GM19023 (cell line): ENCODE results near the gene JMJD7.
"Not testable (repeated sequence)": the region's sequence is repeated elsewhere in the genome, so short reads cannot be mapped to it uniquely, and the experiment has no call there.

Experiments
- ATAC-seq: cut with Tn5 transposase; IDR thresholded peaks from one replicate; pipeline ENCODE4 v1.9.1; 2021; ENCODE audit warnings: mild to moderate bottlenecking, moderate library complexity; ENCODE audit not compliant: unreplicated experiment

The JMJD7 gene

GRCh38 chr15:41819455-41820050 lies 8.3 kb upstream of the JMJD7 start:
- no peak for ATAC-seq

GRCh38 chr15:41820791-41821423 lies 7.0 kb upstream of the JMJD7 start:
- no peak for ATAC-seq

- ATAC-seq: no peak
Measured at GRCh38 chr15:41821831-41822230, 6.1 kb upstream of the JMJD7 start.

DNA sequence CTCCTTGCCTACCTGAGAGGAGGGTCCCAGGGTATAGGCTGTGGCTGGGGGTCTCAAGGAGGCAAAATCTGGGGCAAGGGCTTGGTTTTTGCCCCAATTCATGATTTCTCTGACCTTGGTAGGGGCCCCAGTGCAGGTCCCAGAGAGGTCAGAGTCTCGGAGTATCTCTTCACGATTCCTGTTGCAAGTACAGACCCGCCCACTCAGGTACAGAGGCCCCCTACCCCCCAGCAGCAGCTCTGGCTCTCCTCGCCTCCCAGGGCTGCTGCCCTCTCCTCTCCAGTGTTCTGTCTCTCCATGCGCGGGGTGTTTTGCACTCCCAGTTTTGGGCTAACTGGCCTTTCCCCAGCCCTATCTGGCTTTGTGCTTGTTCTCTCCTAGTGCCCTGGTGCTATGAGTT lies 5.4 kb upstream of the JMJD7 start:
- ATAC-seq: no peak

- ATAC-seq: no peak
Measured at GRCh38 chr15:41822957-41823356, 4.9 kb upstream of the JMJD7 start.

- ATAC-seq: no peak
Measured at GRCh38 chr15:41823502-41823901, 4.4 kb upstream of the JMJD7 start.

DNA sequence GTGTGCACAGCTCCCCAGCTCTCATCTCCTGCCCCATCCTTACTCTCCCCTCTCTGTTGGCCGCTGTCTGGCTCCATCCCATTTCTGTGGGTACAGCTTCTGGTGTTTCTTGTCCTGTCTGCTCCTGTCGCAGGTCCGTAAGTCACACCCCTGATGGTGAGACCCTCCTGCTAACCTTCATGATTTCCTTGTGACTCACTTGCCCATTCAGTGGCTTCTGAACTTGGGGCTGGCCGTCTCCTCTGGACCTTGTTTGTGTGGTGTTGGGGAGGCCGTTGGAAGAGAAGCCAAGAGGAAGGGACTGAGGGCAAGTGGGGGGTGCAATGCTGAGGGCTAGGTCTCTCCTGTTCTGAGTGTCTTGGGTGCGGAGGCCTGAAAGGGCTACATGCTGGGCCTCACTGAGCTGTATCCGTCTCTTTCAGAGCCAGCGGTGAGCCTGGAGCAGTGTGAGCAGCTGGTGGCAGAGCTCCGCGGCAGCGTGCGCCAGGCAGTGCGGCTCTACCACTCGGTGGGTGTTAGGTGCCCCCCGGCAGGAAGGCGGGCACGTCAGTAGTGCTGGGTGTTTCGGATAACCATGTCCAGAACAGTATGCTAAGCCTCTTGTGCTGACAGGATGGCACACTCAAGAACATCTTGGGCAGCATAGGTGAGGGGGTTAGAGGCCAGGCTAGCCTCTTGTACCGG lies 3.7 kb upstream of the JMJD7 start:
- ATAC-seq: no peak

DNA sequence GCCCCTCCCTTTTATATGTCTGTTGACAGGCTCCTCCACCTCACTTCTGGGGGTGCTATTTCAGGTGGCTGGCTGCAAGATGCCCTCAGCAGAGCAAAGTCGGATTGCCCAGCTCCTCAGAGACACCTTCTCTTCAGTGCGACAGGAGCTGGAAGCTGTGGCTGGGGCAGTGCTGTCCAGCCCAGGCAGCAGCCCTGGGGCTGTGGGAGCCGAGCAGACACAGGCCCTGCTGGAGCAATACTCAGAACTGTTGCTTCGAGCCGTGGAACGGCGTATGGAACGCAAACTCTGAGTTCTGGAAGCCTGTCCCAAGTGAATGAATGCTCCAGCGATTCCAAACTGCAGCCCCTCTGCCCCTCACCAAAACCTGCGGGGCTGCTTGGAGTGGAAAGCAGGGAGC lies 2.7 kb upstream of the JMJD7 start:
- no peak for ATAC-seq

GRCh38 chr15:41825572-41826535 lies 2.0 kb upstream of the JMJD7 start:
- no peak for ATAC-seq

DNA sequence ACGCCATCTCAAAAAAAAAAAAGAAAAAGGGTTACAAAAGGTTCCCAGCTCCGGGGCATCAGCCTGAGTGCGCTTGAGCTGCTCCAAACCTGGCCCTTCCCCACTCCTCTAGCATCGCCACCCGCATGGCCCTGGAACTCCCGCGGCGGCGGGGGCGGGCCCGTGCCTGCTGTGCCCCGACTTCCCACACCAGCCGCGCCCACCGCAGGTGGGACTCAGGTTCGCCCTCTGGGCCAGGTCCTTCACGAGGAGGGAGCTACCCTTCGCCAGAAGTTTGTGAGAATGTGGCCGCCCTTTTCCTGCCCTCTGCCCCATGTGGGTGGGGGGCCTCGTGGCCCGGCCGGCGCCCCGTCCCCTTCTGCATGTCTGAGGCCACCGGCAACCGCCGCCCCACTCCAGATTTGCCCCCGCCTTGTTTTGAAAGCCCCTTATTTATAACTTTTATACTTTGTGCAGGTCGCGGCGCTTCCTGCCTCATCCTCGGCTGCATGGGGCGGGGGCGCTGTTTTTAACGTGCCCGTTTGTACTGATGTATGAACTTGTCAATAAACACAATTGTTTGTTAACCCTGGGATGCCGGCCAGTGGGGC lies 507 bp upstream of the JMJD7 start:
- peak; percentile 10 for ATAC-seq

GRCh38 chr15:41828807-41829141 lies 882 bp downstream of the JMJD7 start:
- ATAC-seq: no peak

- ATAC-seq: no peak
Measured at GRCh38 chr15:41829959-41830646, 2.2 kb downstream of the JMJD7 start.

GRCh38 chr15:41831291-41831690 lies 3.4 kb downstream of the JMJD7 start:
- ATAC-seq: not testable (repeated sequence)

DNA sequence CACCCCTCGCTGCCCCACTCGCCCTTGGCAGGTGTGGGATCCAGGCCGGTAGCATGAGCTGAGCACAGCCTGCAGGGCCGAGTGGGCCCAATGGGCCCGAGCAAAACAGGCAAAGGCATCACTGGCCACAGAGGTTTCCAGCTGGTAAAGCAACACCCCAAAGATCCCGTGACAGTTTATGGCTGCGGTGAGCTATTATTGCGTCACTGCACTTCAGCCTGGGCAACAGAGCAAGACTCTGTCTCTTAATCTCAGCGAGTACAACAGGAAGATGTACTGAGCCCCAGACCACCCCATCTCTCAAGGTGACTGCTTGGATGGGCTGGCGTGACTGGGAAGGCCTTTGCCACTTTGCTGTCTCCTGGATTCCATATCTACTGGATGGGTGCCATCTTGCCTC lies 4.3 kb downstream of the JMJD7 start:
- ATAC-seq: no peak

GRCh38 chr15:41832875-41833274 lies 5.0 kb downstream of the JMJD7 start:
- ATAC-seq: no peak

DNA sequence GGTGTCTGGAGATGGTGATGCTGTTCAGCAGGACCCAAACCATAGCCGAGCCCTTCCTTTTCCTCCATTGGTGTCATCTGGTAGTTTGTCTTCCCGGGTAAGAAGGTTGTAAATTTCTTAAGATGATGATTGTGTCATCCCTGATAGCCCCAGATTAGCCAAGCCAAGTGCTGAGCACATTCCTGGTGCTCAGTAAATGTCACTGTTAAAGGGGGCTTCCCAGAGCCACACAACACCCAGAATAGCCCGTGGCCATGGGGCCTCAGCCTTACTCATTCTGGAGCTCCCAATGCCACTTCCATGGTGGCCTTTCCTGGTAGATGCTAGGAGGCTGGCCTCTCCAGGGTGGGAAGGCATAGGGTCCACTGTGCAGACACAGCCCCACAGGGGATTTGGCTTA lies 6.2 kb downstream of the JMJD7 start:
- ATAC-seq: no peak

DNA sequence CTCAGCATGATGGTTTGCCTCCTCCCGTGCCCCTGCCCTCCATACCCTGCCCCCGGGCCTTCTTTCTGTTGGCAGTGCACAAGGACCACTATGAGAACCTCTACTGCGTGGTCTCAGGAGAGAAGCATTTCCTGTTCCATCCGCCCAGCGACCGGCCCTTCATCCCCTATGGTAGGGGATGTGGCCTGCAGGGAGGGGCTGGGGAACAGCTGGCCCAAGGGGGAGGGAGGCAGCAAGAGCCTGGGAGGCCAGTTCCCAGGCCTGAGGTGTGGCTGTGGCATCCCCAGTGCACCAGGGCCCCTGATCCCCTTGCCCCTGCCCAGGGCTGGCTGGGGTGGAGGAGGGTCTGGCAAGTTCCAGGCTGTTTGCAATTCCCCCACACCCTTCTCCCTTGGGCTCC lies 8.2 kb downstream of the JMJD7 start:
- ATAC-seq: no peak

GRCh38 chr15:41836713-41837454 lies 9.0 kb downstream of the JMJD7 start:
- no peak for ATAC-seq

- ATAC-seq: no peak
Measured at GRCh38 chr15:41838400-41838897, 10.6 kb downstream of the JMJD7 start, which contains the start of gene PLA2G4B. Gene PLA2G4B, plus strand, starts transcription at chr15:41838847. Its CDS starts 67 bp downstream, at chr15:41838914.
